Measurements from ENCODE around the gene VDAC1.

- TF ChIP-seq CTCF (IDR thresholded peaks at IDR 0.05) (no peak), POLR2A (IDR thresholded peaks at IDR 0.05) (no peak)
Observed at GRCh38 chr5:133993185-133993936, 11.4 kb downstream of the VDAC1 start.

Measured in esophagus squamous epithelium (tissue), 4 donors.